Ishikawa (cell line): ENCODE results near the gene ZNF532.

Source experiments
- CEBPB ChIP-seq: IDR thresholded peaks from 2 replicates; pipeline ENCODE4 v1.6.1; 2012
- CREB1 ChIP-seq: IDR thresholded peaks from 2 replicates; pipeline ENCODE4 v1.6.1; 2012; ENCODE audit warnings: low read depth
- EGR1 ChIP-seq: IDR thresholded peaks from 2 replicates; pipeline ENCODE4 v1.6.1; 2012
- EP300 ChIP-seq: IDR thresholded peaks from 2 replicates; pipeline ENCODE4 v1.6.1; 2012; ENCODE audit warnings: borderline replicate concordance
- FOXM1 ChIP-seq: IDR thresholded peaks from 2 replicates; pipeline ENCODE4 v1.6.1; 2012; ENCODE audit warnings: low read depth, borderline replicate concordance
- MAX ChIP-seq: IDR thresholded peaks from 2 replicates; pipeline ENCODE4 v1.6.1; 2012
- NFIC ChIP-seq: IDR thresholded peaks from 2 replicates; pipeline ENCODE4 v1.6.1; 2012
- RAD21 ChIP-seq: IDR thresholded peaks from 2 replicates; pipeline ENCODE4 v1.6.1; 2012; ENCODE audit warnings: low read depth
- TAF1 ChIP-seq: IDR thresholded peaks from 2 replicates; pipeline ENCODE4 v1.6.1; 2012; ENCODE audit warnings: low read depth, mild to moderate bottlenecking
- TCF12 ChIP-seq: IDR thresholded peaks from 2 replicates; pipeline ENCODE4 v1.6.1; 2012; ENCODE audit warnings: low read depth
- TEAD4 ChIP-seq: IDR thresholded peaks from 2 replicates; pipeline ENCODE4 v1.6.1; 2012
- YY1 ChIP-seq: IDR thresholded peaks from 2 replicates; pipeline ENCODE4 v1.6.1; 2012; ENCODE audit warnings: low read depth
- ZBTB7A ChIP-seq: IDR thresholded peaks from 2 replicates; pipeline ENCODE4 v1.6.1; 2012; ENCODE audit warnings: low read depth
- TF ChIP-seq, protein P1 (sequence below): IDR thresholded peaks from 2 replicates; pipeline ENCODE4 v1.6.1; 2012; ENCODE audit warnings: low read depth, mild to moderate bottlenecking
- TF ChIP-seq, protein P2 (sequence below): IDR thresholded peaks from 2 replicates; pipeline ENCODE4 v1.6.1; 2012

The ZNF532 gene

DNA sequence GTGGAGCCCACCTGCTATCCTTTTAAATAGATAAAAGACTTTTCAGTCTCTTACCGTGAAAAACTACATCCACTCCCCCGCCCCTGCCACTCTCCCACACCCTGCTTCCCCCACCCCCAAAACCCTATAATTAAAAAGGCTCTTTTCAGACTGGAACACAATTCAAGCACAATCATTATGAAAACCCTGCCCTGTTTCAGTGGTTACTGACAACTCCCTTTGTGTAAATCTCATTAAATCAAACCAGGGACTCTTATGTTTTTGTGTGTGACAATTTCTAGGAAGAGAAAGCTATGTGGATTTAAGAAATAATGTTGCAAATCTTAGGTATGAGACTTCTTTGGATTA is 21.0 kb upstream of the ZNF532 start:
- TF ChIP-seq TEAD4: no peak
- no peak for TF ChIP-seq MAX
- TF ChIP-seq FOXM1: no peak
- no peak for TF ChIP-seq ZBTB7A
- TF ChIP-seq EP300: no peak
- no peak for TF ChIP-seq TCF12
- TF ChIP-seq, protein P1, sequence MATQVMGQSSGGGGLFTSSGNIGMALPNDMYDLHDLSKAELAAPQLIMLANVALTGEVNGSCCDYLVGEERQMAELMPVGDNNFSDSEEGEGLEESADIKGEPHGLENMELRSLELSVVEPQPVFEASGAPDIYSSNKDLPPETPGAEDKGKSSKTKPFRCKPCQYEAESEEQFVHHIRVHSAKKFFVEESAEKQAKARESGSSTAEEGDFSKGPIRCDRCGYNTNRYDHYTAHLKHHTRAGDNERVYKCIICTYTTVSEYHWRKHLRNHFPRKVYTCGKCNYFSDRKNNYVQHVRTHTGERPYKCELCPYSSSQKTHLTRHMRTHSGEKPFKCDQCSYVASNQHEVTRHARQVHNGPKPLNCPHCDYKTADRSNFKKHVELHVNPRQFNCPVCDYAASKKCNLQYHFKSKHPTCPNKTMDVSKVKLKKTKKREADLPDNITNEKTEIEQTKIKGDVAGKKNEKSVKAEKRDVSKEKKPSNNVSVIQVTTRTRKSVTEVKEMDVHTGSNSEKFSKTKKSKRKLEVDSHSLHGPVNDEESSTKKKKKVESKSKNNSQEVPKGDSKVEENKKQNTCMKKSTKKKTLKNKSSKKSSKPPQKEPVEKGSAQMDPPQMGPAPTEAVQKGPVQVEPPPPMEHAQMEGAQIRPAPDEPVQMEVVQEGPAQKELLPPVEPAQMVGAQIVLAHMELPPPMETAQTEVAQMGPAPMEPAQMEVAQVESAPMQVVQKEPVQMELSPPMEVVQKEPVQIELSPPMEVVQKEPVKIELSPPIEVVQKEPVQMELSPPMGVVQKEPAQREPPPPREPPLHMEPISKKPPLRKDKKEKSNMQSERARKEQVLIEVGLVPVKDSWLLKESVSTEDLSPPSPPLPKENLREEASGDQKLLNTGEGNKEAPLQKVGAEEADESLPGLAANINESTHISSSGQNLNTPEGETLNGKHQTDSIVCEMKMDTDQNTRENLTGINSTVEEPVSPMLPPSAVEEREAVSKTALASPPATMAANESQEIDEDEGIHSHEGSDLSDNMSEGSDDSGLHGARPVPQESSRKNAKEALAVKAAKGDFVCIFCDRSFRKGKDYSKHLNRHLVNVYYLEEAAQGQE: no peak
- no peak for TF ChIP-seq CEBPB
- TF ChIP-seq, protein P2, sequence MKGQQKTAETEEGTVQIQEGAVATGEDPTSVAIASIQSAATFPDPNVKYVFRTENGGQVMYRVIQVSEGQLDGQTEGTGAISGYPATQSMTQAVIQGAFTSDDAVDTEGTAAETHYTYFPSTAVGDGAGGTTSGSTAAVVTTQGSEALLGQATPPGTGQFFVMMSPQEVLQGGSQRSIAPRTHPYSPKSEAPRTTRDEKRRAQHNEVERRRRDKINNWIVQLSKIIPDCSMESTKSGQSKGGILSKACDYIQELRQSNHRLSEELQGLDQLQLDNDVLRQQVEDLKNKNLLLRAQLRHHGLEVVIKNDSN: no peak
- TF ChIP-seq CREB1: no peak
- no peak for TF ChIP-seq EGR1

DNA sequence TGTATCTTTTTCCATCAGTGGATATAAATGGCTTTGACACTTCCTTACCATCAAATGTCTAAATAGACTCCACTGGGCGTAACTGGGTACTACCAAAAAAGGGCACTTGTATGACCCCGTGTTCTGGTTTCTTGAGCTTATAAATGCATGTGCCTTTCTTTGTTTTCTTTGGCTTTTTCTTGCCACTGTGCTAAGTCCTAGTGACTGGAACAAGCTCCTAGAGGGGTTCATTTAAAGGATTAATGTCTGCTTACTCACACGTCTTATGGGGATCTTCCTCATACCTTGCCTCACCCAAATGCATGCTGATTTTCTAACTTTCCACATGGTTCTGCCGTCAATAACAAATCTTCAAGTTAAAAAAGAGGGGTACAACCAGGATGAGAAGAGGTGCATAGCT is 19.8 kb upstream of the ZNF532 start:
- TF ChIP-seq EP300 (no peak), ZBTB7A (no peak), CEBPB (no peak), MAX (no peak), EGR1 (no peak), CREB1 (no peak), TEAD4 (no peak), NFIC (no peak), FOXM1 (no peak), RAD21 (no peak), YY1 (no peak), TAF1 (no peak), TCF12 (no peak)
- TF ChIP-seq, protein P2: no peak
- TF ChIP-seq, protein P1: no peak

- TF ChIP-seq EP300 (no peak), RAD21 (no peak), EGR1 (no peak), TCF12 (no peak), NFIC (no peak), ZBTB7A (no peak), CEBPB (no peak), YY1 (no peak), TEAD4 (no peak)
- TF ChIP-seq, protein P1: no peak
- TF ChIP-seq, protein P2: no peak
These were observed 18.6 kb upstream of the ZNF532 start for GRCh38 chr18:58845928-58846724.
